ENCODE results near the gene GRK6.
"Not testable (repeated sequence)": the region's sequence is repeated elsewhere in the genome, so short reads cannot be mapped to it uniquely, and the experiment has no call there.

Gene GRK6

GRCh38 chr5:177399997-177400868 is 26.2 kb upstream of the GRK6 start, which contains the start of gene PFN3:
PFN3 (minus strand) TSS chr5:177400661; CDS start chr5:177400576, 85 bp downstream.
- DNase-seq: no peak

DNA sequence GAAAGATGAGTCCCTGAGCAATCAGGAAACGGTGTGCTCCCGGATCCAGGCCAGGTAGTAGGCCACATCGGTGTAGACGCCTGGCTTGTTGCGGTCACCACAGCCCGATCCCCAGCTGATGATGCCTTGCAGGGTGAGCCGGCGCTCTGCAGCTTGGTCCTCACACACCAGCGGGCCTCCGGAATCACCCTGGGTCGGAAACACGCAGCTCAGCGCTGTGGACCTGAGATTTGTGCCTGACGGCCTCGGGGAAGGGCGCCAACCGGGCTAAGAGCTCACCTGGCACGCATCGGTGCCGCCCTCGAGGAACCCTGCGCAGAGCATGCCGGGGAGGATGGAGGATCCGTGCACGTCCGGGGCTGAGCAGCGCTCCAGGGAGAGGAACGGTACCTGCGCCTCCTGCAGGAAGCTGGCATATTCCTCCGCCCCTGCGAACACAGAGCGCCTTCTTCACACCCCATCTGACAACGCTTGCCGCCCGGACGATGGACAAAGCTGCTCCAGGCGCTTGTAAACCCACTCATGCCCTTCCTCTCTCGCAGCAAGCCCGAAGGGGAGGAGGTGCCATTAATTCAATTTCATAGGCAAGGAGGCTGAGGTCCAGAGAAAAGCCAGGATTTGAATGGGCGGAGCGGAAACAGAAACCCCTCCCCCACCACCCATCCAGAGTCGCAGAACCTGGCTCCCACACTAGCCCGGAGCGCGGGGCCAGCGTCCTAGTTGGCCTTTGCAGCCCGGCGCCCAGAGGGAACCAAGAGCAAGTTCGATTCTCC is 24.0 kb upstream of the GRK6 start:
- DNase-seq: peak; percentile 54 to 77

DNA sequence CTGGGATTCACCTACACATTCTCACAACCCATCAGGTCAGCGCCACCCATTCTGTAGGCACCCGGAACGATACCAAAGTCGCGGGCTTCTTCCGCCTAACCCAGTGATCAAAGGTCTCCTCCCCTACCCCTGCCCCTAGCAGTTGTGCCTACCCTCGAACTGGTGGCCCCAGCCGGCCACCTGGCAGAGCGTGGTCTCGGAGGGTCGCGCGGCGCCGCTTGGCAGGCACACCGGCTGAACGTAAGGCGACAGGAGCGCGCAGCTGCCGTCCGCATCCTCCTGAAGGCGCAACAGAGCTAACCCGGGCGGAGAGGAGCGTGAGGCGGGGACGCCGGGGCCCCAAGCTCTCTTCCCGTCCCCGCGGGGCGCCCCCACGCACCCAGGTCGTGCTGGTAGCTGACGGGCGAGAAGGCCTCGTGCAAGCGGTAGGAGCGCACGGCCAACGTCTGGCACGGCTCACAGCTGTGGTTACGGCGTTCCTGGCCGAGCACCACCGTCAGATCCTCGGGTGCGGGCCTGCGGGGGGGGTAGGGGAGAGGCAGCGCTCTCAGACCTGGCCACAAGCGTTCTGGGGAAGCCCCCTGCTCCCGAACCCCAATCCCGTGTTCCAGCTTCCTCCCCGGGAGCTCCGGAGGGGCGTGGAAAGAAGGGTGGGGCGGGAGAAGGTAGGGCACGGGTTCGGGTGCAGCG is 23.2 kb upstream of the GRK6 start:
- peak; percentile 25 to 38 for DNase-seq

- DNase-seq: peak; percentile 45 to 79
Measured at GRCh38 chr5:177403792-177404640, 22.5 kb upstream of the GRK6 start.

- peak; percentile 30 to 68 for DNase-seq
Measured at GRCh38 chr5:177404641-177405179, 21.8 kb upstream of the GRK6 start.

- no peak for DNase-seq
Measured at GRCh38 chr5:177405312-177405711, 21.2 kb upstream of the GRK6 start.

GRCh38 chr5:177405805-177406204 is 20.7 kb upstream of the GRK6 start:
- no peak for DNase-seq

- DNase-seq: no peak
Measured at GRCh38 chr5:177409043-177409801, 17.3 kb upstream of the GRK6 start, which contains the start of gene F12. F12 (minus strand) TSS chr5:177409564; CDS start chr5:177409527, 37 bp downstream.

GRCh38 chr5:177410575-177410974 is 15.9 kb upstream of the GRK6 start:
- DNase-seq: no peak

DNA sequence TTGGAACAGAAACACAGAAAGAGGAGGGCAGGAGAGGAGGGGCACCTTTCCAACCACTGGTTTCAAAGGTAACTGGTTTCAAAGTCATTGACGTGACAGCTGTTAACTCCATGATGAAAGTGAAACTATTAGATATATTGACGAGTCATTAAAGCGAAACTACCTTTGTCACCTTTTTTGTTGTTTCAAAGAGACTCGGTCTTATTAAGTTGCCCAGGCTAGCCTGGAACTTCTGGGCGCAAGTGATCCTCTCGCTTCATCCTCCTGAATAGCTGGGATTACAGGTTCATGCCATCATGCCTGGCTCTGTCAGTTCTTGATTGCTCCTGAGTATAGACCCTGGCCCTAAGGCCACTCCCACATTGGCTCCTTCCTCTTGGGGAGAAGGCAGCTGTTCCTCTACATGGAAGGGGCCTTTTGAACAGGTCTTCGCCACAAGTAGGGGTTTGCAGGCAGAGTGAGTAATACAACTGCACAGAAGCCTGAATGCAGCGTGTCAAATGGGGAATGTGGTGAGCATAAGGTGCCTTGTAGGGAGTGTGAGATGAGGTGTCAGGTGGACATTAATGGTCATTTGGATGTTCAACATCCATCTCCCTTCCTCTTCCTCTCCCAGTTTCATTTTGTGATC is 13.8 kb upstream of the GRK6 start:
- DNase-seq: no peak

GRCh38 chr5:177414481-177414880 is 12.0 kb upstream of the GRK6 start:
- DNase-seq: no peak

GRCh38 chr5:177417081-177417480 is 9.4 kb upstream of the GRK6 start:
- not testable (repeated sequence) for DNase-seq

DNA sequence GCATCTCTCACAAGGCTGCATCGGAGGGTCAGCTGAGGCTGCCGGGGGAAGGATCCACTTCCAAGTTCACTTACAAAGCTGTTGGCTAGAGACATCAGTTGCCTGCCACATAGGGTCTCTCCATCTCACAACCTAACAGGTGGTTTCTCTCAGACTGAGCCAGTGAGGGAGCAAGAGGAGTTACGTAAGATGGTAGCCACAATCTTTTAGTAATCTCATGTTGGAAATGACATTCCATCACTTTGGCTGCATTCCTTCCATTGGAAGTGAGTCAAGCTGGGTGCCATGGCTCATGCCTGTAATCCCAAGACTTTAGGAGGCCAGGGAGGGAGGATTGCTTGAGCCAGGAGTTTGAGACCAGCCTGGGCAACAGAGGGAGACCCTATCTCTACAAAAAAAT is 7.4 kb upstream of the GRK6 start:
- no peak for DNase-seq

DNA sequence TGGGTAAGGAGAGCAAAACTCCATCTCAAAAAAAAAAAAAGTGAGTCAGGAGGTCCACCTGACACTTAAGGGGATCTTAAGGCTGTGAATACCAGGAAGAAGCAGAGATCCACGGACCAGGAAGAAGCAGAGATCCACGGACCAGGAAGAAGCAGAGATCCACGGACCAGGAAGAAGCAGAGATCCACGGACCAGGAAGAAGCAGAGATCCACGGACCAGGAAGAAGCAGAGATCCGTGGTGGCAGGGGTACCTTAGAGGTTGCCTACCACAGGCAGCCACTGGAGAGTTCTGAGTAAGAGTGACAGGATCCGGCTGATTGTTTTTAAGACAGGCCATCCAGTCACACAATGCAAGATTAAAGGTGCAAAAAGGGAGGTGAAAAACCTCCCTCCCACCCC is 6.0 kb upstream of the GRK6 start:
- DNase-seq: not testable (repeated sequence)

GRCh38 chr5:177421062-177421798 is 5.2 kb upstream of the GRK6 start:
- no peak for DNase-seq

DNA sequence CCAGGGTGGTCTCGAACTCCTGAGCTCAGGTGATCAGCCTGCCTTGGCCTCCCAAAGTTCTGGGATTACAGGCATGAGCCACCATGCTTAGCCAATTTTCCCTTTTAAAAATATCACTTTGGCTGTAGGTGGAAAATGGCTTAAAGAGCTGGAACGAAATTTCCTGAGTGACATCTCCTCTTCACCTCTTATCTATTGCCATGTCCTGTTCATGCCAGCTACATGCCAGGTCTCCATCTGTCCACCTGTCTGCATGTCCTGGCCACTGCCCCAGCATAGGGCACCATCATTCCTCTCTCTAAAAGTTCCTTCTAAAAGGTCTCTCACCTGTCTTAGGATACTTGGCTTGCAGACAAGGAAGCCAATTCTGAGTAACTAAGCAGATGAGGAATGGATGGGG is 2.8 kb upstream of the GRK6 start:
- DNase-seq: no peak

DNA sequence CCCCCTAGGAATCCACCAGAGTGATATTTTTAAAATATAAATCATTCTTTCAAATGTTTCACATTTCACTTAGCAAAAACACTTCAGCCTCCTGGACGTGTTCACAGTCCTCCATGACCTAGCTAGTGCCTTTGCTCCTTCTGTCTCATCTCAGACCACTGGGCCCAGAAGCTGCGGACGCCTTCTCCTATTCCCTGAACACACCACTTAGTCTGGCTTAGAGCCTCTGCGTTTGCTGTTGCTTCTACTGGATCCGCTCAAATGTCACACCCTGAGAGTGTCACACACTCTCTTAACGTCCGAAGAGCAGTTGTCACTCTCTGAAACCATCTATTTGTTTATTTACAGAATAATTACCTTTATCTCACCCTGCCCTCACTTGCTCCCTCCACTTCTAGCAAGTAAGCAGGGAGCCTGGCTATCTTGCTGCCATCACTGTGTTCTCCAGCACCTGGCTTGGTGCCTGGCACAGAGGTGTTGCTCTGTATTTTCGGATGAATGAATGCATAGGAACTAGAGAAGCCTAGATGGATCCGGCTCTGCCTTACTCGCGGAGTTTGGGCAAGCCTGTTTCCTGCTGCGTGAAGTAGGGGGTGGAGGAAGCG is 1.2 kb upstream of the GRK6 start:
- DNase-seq: no peak

GRCh38 chr5:177425801-177426565 is 493 bp upstream of the GRK6 start:
- DNase-seq: peak; percentile 100
